GM13976 (cell line): ENCODE results near the gene MYCBP2.

Experiments used
- DNase-seq: peaks from one replicate; pipeline ENCODE4 v3.0.0; 2012; ENCODE audit warnings: low spot score
- CTCF ChIP-seq: IDR thresholded peaks from 2 replicates; pipeline ENCODE4 v1.5.1; 2012; ENCODE audit warnings: borderline replicate concordance, mild to moderate bottlenecking; ENCODE audit not compliant: insufficient read depth; ENCODE audit errors: extremely low read depth, missing control alignments, control extremely low read depth
- in situ Hi-C: fragments of 300-500 bp; cut with MboI; formaldehyde crosslinking; loops from one replicate; pipeline ENCODE4 v1.12.0; 2022; ENCODE audit warnings: low sequenced_read_pairs, mixed read lengths, inconsistent platforms; ENCODE audit not compliant: unreplicated experiment

MYCBP2 gene

GRCh38 chr13:77196052-77196618, 130.8 kb downstream of the MYCBP2 start:
- no peak for TF ChIP-seq CTCF
- DNase-seq = no peak
- in situ Hi-C loops = no loop called here

DNA sequence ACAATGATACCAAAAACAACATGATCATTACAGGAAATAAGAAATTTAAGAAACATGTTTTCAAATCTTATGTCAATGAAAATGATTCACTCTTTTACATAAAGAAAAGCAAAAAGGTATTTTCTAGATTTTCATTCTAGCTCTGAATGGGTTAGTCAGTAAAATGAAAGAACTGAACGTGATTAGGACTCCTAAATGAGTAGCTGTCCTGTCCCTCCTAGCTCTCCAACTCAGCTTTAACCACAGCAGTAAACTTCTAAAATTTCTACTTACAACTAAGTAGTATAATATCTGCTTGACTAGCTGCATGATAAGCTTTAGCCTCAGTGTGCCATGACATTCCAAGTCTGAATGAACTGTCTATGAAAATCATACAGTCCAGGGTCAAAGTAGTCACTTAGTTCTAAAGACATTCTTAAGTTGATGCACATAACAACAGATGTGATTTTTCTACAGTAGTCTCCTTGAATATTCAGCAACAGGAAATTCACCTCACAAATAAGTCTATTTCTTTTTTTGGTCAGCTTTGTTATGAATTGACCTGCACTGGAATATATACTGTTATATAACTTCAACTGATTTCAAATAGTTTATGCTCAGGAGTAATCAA, 136.4 kb downstream of the MYCBP2 start:
- in situ Hi-C loops = no loop called here
- no peak for TF ChIP-seq CTCF

GRCh38 chr13:77185721-77186120, 141.2 kb downstream of the MYCBP2 start:
- no peak for DNase-seq
- no peak for TF ChIP-seq CTCF
- in situ Hi-C loops = no loop called here

More for the DNA sequence above, 136.4 kb downstream of the MYCBP2 start:
- DNase-seq = no peak

GRCh38 chr13:77184455-77184854, 142.4 kb downstream of the MYCBP2 start:
- no peak for TF ChIP-seq CTCF
- in situ Hi-C loops = no loop called here
- DNase-seq = peak; percentile 52

DNA sequence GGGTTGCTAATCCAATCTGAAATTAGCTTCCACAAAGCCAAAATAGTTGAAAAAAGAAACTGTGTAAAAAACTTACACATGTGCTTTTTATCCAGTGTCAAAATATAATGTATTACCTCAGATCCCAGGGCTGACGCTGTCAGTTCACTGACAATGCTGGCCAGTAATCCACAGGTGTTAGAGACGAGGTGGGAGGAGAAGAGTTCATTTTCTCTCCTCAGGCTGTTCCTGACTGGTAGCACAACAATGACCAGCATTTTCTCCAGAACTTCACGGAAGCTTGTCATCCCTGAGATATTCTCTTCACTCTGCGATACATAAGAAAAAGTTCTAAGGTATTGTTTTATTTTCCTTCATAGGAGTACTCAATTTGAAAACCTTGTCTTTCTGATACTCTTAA, 146.9 kb downstream of the MYCBP2 start:
- no peak for TF ChIP-seq CTCF
- in situ Hi-C loops = no loop called here
- no peak for DNase-seq

- in situ Hi-C loops = no loop called here
- DNase-seq = no peak
- no peak for TF ChIP-seq CTCF
These were observed 149.2 kb downstream of the MYCBP2 start for GRCh38 chr13:77177646-77178045.
